ENCODE results near the gene SAMD10.

GRCh38 chr20:63956664-63957003 lies 22.8 kb downstream of the SAMD10 start:
- TF ChIP-seq POLR2AphosphoS5 (IDR thresholded peaks at IDR 0.05) (no peak), EP300 (IDR thresholded peaks at IDR 0.05) (no peak), CTCF (IDR thresholded peaks at IDR 0.05) (no peak), POLR2A (IDR thresholded peaks at IDR 0.05) (no peak)

Data from stomach (tissue), 4 donors.